ENCODE measurements around the gene TTC38. TPM values are rescaled to one million over a fixed set of nuclear protein-coding genes. Genes with fewer than 3 reads are reported as not detected.

Gene TTC38
- total RNA-seq, 4 donors from 2014 or later: 21.8 to 61.8 (median 33.3) TPM

- H3K36me3 ChIP-seq: peaks cover 0 to 100% of the 10 kb centered on the region in 2 donors
- no peak overlapping the region for H3K4me3 ChIP-seq
- no CpG with 5 or more reads among the region's 7 CpGs for WGBS, 2 donors (ENCODE audit: low coverage in 1 of 2)
Observed at GRCh38 chr22:46288846-46289243, 21.0 kb downstream of the TTC38 start.

GRCh38 chr22:46289244-46289891 lies 21.6 kb downstream of the TTC38 start:
- 70 to 83% methylated on average over 2 to 6 of the region's 33 CpGs for WGBS, 2 donors (ENCODE audit: low coverage in 1 of 2)
- Histone ChIP-seq H3K27me3 (no peaks in the 10 kb centered on the region), H3K27ac (no peak overlapping the region), H3K4me3 (no peak overlapping the region), H3K36me3 (peaks cover 0 to 98% of the 10 kb centered on the region in 2 donors), H3K9me3 (peaks cover 0 to 11% (median 0%) of the 10 kb centered on the region in 3 donors), H3K4me1 (no peaks in the 10 kb centered on the region)
- ATAC-seq: no peak
- TF ChIP-seq EP300 (IDR thresholded peaks at IDR 0.05) (no peak), POLR2A (IDR thresholded peaks at IDR 0.05) (no peak), POLR2AphosphoS5 (IDR thresholded peaks at IDR 0.05) (no peak), CTCF (IDR thresholded peaks at IDR 0.05) (no peak)

More at GRCh38 chr22:46288846-46289243, 21.0 kb downstream of the TTC38 start:
- no peak for TF ChIP-seq POLR2AphosphoS5 (IDR thresholded peaks at IDR 0.05)
- TF ChIP-seq EP300 (IDR thresholded peaks at IDR 0.05): no peak
- no peak for TF ChIP-seq POLR2A (IDR thresholded peaks at IDR 0.05)
- TF ChIP-seq CTCF (IDR thresholded peaks at IDR 0.05): no peak
- H3K9me3 ChIP-seq: peaks cover 0 to 11% (median 0%) of the 10 kb centered on the region in 3 donors
- H3K27me3 ChIP-seq: no peaks in the 10 kb centered on the region
- no peaks in the 10 kb centered on the region for H3K4me1 ChIP-seq
- H3K27ac ChIP-seq: no peak overlapping the region
- no peak for ATAC-seq

- Histone ChIP-seq H3K36me3 (peaks cover 0 to 89% of the 10 kb centered on the region in 2 donors), H3K4me1 (peaks cover 0 to under 1% (median 0%) of the 10 kb centered on the region in 3 donors), H3K9me3 (peaks cover 0 to 11% (median 0%) of the 10 kb centered on the region in 3 donors), H3K4me3 (no peak overlapping the region), H3K27ac (no peak overlapping the region), H3K27me3 (no peaks in the 10 kb centered on the region)
- no peak for TF ChIP-seq POLR2AphosphoS5 (IDR thresholded peaks at IDR 0.05)
- TF ChIP-seq POLR2A (IDR thresholded peaks at IDR 0.05): no peak
- no peak for TF ChIP-seq CTCF (IDR thresholded peaks at IDR 0.05)
- 73 to 85% methylated on average over 3 to 12 of the region's 17 CpGs for WGBS, 2 donors (ENCODE audit: low coverage in 1 of 2)
- ATAC-seq: no peak
Observed at GRCh38 chr22:46290121-46290842, 22.5 kb downstream of the TTC38 start.

GRCh38 chr22:46290843-46291785 lies 23.3 kb downstream of the TTC38 start:
- H3K4me3 ChIP-seq: no peak overlapping the region
- WGBS, 2 donors (ENCODE audit: low coverage in 1 of 2): 96% methylated on average over 4 of the region's 23 CpGs; no CpG with 5 or more reads in 1 of the 2 donors

More at GRCh38 chr22:46290843-46291785, 23.3 kb downstream of the TTC38 start:
- Histone ChIP-seq H3K36me3 (peaks cover 0 to 81% of the 10 kb centered on the region in 2 donors), H3K27me3 (no peaks in the 10 kb centered on the region), H3K9me3 (peaks cover 0 to 11% (median 0%) of the 10 kb centered on the region in 3 donors), H3K27ac (no peak overlapping the region), H3K4me1 (peaks cover 0 to 9% (median 8%) of the 10 kb centered on the region in 3 donors)
- TF ChIP-seq CTCF (IDR thresholded peaks at IDR 0.05) (no peak), POLR2AphosphoS5 (IDR thresholded peaks at IDR 0.05) (no peak), EP300 (IDR thresholded peaks at IDR 0.05) (no peak), POLR2A (IDR thresholded peaks at IDR 0.05) (no peak)
- ATAC-seq: no peak
